ENCODE data around the gene BEND5. TPM values are rescaled to one million over a fixed set of nuclear protein-coding genes. Genes with fewer than 3 reads are reported as not detected.
A peak's percentile ranks its signal among the peaks of the same experiment; 100 is the strongest.

Gene BEND5
- 7.6 TPM for polyA plus RNA-seq (2013, experiment 1 of 2)
- polyA plus RNA-seq (2013, experiment 2 of 2) = 9.2 TPM

- WGBS (ENCODE audit: extremely low coverage, insufficient coverage, low lambda C conversion rate) = no CpG with 5 or more reads among the region's 73 CpGs
- H3K4me2 ChIP-seq (ENCODE audit: low read length) = peak within 1 kb of the TSS; percentile 50
- DNase-seq = peak; percentile 80
- H3K27ac ChIP-seq (ENCODE audit: low read depth, low read length) = no peak within 1 kb of the TSS
- peak within 1 kb of the TSS; percentile 96 for H3K18ac ChIP-seq (ENCODE audit: low read length)
- H3K36me3 ChIP-seq (ENCODE audit: control insufficient read depth, insufficient read depth, low read length) = no peaks in the 10 kb centered on the region
- H3K4ac ChIP-seq (ENCODE audit: low read depth, low read length) = peak within 1 kb of the TSS; percentile 20
- no peaks in the 10 kb centered on the region for H3K79me2 ChIP-seq (ENCODE audit: control insufficient read depth, insufficient read depth, low read length)
- no peak within 1 kb of the TSS for H3K23ac ChIP-seq (ENCODE audit: low read length)
- no peak within 1 kb of the TSS for H2BK120ac ChIP-seq (ENCODE audit: low read depth, low read length)
- no peak within 1 kb of the TSS for H2AK5ac ChIP-seq (ENCODE audit: low read length)
- H3K79me1 ChIP-seq (ENCODE audit: low read length) = no peaks in the 10 kb centered on the region
- peak within 1 kb of the TSS; percentile 44 for H3K9ac ChIP-seq (ENCODE audit: low read length)
- H3K27me3 ChIP-seq (ENCODE audit: insufficient read depth, low read length, poor library complexity) = no peaks in the 10 kb centered on the region
- no peak within 1 kb of the TSS for H2BK15ac ChIP-seq (replicated peaks; ENCODE audit: low read depth)
- H4K8ac ChIP-seq (ENCODE audit: low read depth, low read length) = no peak within 1 kb of the TSS
- peak within 1 kb of the TSS; percentile 61 for H3K4me3 ChIP-seq (ENCODE audit: low read length)
- peak within 1 kb of the TSS; percentile 56 for H3K56ac ChIP-seq (ENCODE audit: low read length)
- peaks cover 3% of the 10 kb centered on the region for H3K4me1 ChIP-seq (ENCODE audit: control insufficient read depth, low read depth, low read length)
- no peak within 1 kb of the TSS for H4K5ac ChIP-seq (ENCODE audit: low read length)
- H2BK5ac ChIP-seq (ENCODE audit: low read length) = no peak within 1 kb of the TSS
These were observed at the start of gene BEND5 for GRCh38 chr1:48776393-48777218. TSS of gene BEND5 (minus strand) at chr1:48776891. CDS start at chr1:48776831, 60 bp downstream.

GRCh38 chr1:48823168-48823567 is 46.5 kb upstream of the BEND5 start:
- no peak for DNase-seq
- Histone ChIP-seq H3K4me3 (ENCODE audit: low read length) (no peak overlapping the region), H2BK5ac (ENCODE audit: low read length) (no peak overlapping the region), H3K27ac (ENCODE audit: low read depth, low read length) (no peak overlapping the region), H3K23ac (ENCODE audit: low read length) (no peak overlapping the region), H4K5ac (ENCODE audit: low read length) (no peak overlapping the region), H2AK5ac (ENCODE audit: low read length) (no peak overlapping the region), H3K4ac (ENCODE audit: low read depth, low read length) (no peak overlapping the region), H3K9ac (ENCODE audit: low read length) (no peak overlapping the region), H3K27me3 (ENCODE audit: insufficient read depth, low read length, poor library complexity) (no peaks in the 10 kb centered on the region), H3K56ac (ENCODE audit: low read length) (no peak overlapping the region), H3K4me2 (ENCODE audit: low read length) (no peak overlapping the region), H2BK120ac (ENCODE audit: low read depth, low read length) (no peak overlapping the region), H3K36me3 (ENCODE audit: control insufficient read depth, insufficient read depth, low read length) (no peaks in the 10 kb centered on the region), H2BK15ac (replicated peaks; ENCODE audit: low read depth) (no peak overlapping the region), H3K4me1 (ENCODE audit: control insufficient read depth, low read depth, low read length) (no peaks in the 10 kb centered on the region), H3K79me1 (ENCODE audit: low read length) (no peaks in the 10 kb centered on the region), H3K79me2 (ENCODE audit: control insufficient read depth, insufficient read depth, low read length) (no peaks in the 10 kb centered on the region), H3K18ac (ENCODE audit: low read length) (no peak overlapping the region), H4K8ac (ENCODE audit: low read depth, low read length) (no peak overlapping the region)

GRCh38 chr1:48820491-48820890 is 43.8 kb upstream of the BEND5 start:
- WGBS (ENCODE audit: extremely low coverage, insufficient coverage, low lambda C conversion rate) = no CpG with 5 or more reads among the region's 3 CpGs
- Histone ChIP-seq H3K4ac (ENCODE audit: low read depth, low read length) (no peak overlapping the region), H2BK120ac (ENCODE audit: low read depth, low read length) (no peak overlapping the region), H3K56ac (ENCODE audit: low read length) (no peak overlapping the region), H3K27me3 (ENCODE audit: insufficient read depth, low read length, poor library complexity) (no peaks in the 10 kb centered on the region), H4K5ac (ENCODE audit: low read length) (no peak overlapping the region), H2BK15ac (replicated peaks; ENCODE audit: low read depth) (no peak overlapping the region), H3K9ac (ENCODE audit: low read length) (no peak overlapping the region), H3K4me1 (ENCODE audit: control insufficient read depth, low read depth, low read length) (no peaks in the 10 kb centered on the region), H3K27ac (ENCODE audit: low read depth, low read length) (no peak overlapping the region), H3K79me2 (ENCODE audit: control insufficient read depth, insufficient read depth, low read length) (no peaks in the 10 kb centered on the region), H2AK5ac (ENCODE audit: low read length) (no peak overlapping the region), H3K4me3 (ENCODE audit: low read length) (no peak overlapping the region), H3K36me3 (ENCODE audit: control insufficient read depth, insufficient read depth, low read length) (no peaks in the 10 kb centered on the region), H3K79me1 (ENCODE audit: low read length) (no peaks in the 10 kb centered on the region), H3K4me2 (ENCODE audit: low read length) (no peak overlapping the region), H3K18ac (ENCODE audit: low read length) (no peak overlapping the region), H3K23ac (ENCODE audit: low read length) (no peak overlapping the region), H2BK5ac (ENCODE audit: low read length) (no peak overlapping the region), H4K8ac (ENCODE audit: low read depth, low read length) (no peak overlapping the region)
- DNase-seq = no peak

- peak; percentile 77 for DNase-seq
- H3K4me2 ChIP-seq (ENCODE audit: low read length) = no peak overlapping the region
- H2AK5ac ChIP-seq (ENCODE audit: low read length) = no peak overlapping the region
- no peak overlapping the region for H3K4ac ChIP-seq (ENCODE audit: low read depth, low read length)
- no peaks in the 10 kb centered on the region for H3K4me1 ChIP-seq (ENCODE audit: control insufficient read depth, low read depth, low read length)
- H3K27me3 ChIP-seq (ENCODE audit: insufficient read depth, low read length, poor library complexity) = no peaks in the 10 kb centered on the region
- no peak overlapping the region for H4K8ac ChIP-seq (ENCODE audit: low read depth, low read length)
- no peak overlapping the region for H4K5ac ChIP-seq (ENCODE audit: low read length)
- H3K36me3 ChIP-seq (ENCODE audit: control insufficient read depth, insufficient read depth, low read length) = no peaks in the 10 kb centered on the region
- H3K18ac ChIP-seq (ENCODE audit: low read length) = no peak overlapping the region
- no peak overlapping the region for H2BK15ac ChIP-seq (replicated peaks; ENCODE audit: low read depth)
- H3K27ac ChIP-seq (ENCODE audit: low read depth, low read length) = no peak overlapping the region
- no peaks in the 10 kb centered on the region for H3K79me2 ChIP-seq (ENCODE audit: control insufficient read depth, insufficient read depth, low read length)
- no peak overlapping the region for H3K4me3 ChIP-seq (ENCODE audit: low read length)
- H3K56ac ChIP-seq (ENCODE audit: low read length) = no peak overlapping the region
- H2BK5ac ChIP-seq (ENCODE audit: low read length) = no peak overlapping the region
- WGBS (ENCODE audit: extremely low coverage, insufficient coverage, low lambda C conversion rate) = no CpG with 5 or more reads among the region's 4 CpGs
- no peak overlapping the region for H3K23ac ChIP-seq (ENCODE audit: low read length)
- H3K9ac ChIP-seq (ENCODE audit: low read length) = no peak overlapping the region
- H2BK120ac ChIP-seq (ENCODE audit: low read depth, low read length) = no peak overlapping the region
- H3K79me1 ChIP-seq (ENCODE audit: low read length) = no peaks in the 10 kb centered on the region
These were observed 40.9 kb upstream of the BEND5 start for GRCh38 chr1:48817505-48818114.

- no peak overlapping the region for H3K4me3 ChIP-seq (ENCODE audit: low read length)
- no peak overlapping the region for H2AK5ac ChIP-seq (ENCODE audit: low read length)
- no peaks in the 10 kb centered on the region for H3K27me3 ChIP-seq (ENCODE audit: insufficient read depth, low read length, poor library complexity)
- no CpG with 5 or more reads among the region's 4 CpGs for WGBS (ENCODE audit: extremely low coverage, insufficient coverage, low lambda C conversion rate)
- H3K9ac ChIP-seq (ENCODE audit: low read length) = no peak overlapping the region
- H3K23ac ChIP-seq (ENCODE audit: low read length) = no peak overlapping the region
- H3K18ac ChIP-seq (ENCODE audit: low read length) = no peak overlapping the region
- no peak overlapping the region for H3K4me2 ChIP-seq (ENCODE audit: low read length)
- no peak overlapping the region for H2BK15ac ChIP-seq (replicated peaks; ENCODE audit: low read depth)
- H3K79me1 ChIP-seq (ENCODE audit: low read length) = no peaks in the 10 kb centered on the region
- H3K79me2 ChIP-seq (ENCODE audit: control insufficient read depth, insufficient read depth, low read length) = no peaks in the 10 kb centered on the region
- H3K27ac ChIP-seq (ENCODE audit: low read depth, low read length) = no peak overlapping the region
- H3K4me1 ChIP-seq (ENCODE audit: control insufficient read depth, low read depth, low read length) = no peaks in the 10 kb centered on the region
- DNase-seq = no peak
- no peak overlapping the region for H4K8ac ChIP-seq (ENCODE audit: low read depth, low read length)
- H3K56ac ChIP-seq (ENCODE audit: low read length) = no peak overlapping the region
- H4K5ac ChIP-seq (ENCODE audit: low read length) = no peak overlapping the region
- no peak overlapping the region for H2BK5ac ChIP-seq (ENCODE audit: low read length)
- H3K36me3 ChIP-seq (ENCODE audit: control insufficient read depth, insufficient read depth, low read length) = no peaks in the 10 kb centered on the region
- H3K4ac ChIP-seq (ENCODE audit: low read depth, low read length) = no peak overlapping the region
- no peak overlapping the region for H2BK120ac ChIP-seq (ENCODE audit: low read depth, low read length)
These were observed 34.0 kb upstream of the BEND5 start for GRCh38 chr1:48810740-48811139.

All from mesendoderm (in vitro differentiated cells).